ENCODE data around the gene HPD.
A peak's percentile ranks its signal among the peaks of the same experiment; 100 is the strongest.

Gene HPD

DNA sequence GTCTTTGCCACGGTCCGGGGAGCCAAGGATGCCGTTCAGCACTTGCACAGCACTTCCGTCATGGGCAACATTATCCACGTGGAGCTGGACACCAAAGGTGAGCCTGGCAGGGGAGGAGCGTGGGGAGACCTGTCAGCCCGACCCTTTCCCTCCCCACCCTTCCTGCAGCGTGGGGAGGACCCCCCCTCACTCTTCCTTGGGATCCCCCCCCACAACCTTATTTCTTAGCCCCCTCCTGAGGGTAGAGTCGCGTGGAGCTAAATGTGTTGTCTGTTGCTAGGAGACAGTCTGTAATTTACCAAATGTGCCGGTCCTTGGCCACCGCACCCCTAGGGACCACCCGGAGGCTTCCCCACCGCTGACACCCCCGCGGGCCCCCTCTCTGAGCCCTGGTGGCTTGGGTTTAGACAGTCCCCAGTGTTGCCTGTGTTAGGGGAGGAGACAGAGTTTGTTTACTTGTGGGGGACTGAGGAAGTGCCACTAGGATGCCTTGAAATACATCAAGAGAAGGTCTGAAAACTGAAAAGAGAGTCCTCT, 52.6 kb downstream of the HPD start:
- peaks cover 25% of the 10 kb centered on the region for H3K4me1 Mint-ChIP-seq (ENCODE audit: low read depth)
- peaks cover 49% of the 10 kb centered on the region for H3K36me3 Mint-ChIP-seq (ENCODE audit: low read depth)
- H3K4me3 Mint-ChIP-seq, result peak overlapping the region; percentile 98
- peak overlapping the region; percentile 87 for H3K27ac Mint-ChIP-seq
- no peaks in the 10 kb centered on the region for H3K9me3 Mint-ChIP-seq
- no peaks in the 10 kb centered on the region for H3K27me3 Mint-ChIP-seq (ENCODE audit: low read depth)
- no peak for DNase-seq (ENCODE audit: low spot score)

GRCh38 chr12:121805171-121806008, 53.3 kb downstream of the HPD start:
- peak overlapping the region; percentile 97 for H3K27ac Mint-ChIP-seq
- H3K36me3 Mint-ChIP-seq (ENCODE audit: low read depth), result peaks cover 43% of the 10 kb centered on the region
- no peaks in the 10 kb centered on the region for H3K9me3 Mint-ChIP-seq
- DNase-seq (ENCODE audit: low spot score), result no peak
- no peaks in the 10 kb centered on the region for H3K27me3 Mint-ChIP-seq (ENCODE audit: low read depth)
- peak overlapping the region; percentile 98 for H3K4me3 Mint-ChIP-seq
- H3K4me1 Mint-ChIP-seq (ENCODE audit: low read depth), result peaks cover 21% of the 10 kb centered on the region

- H3K9me3 Mint-ChIP-seq, result no peaks in the 10 kb centered on the region
- H3K27me3 Mint-ChIP-seq (ENCODE audit: low read depth), result no peaks in the 10 kb centered on the region
- peak overlapping the region; percentile 98 for H3K4me3 Mint-ChIP-seq
- peaks cover 40% of the 10 kb centered on the region for H3K36me3 Mint-ChIP-seq (ENCODE audit: low read depth)
- H3K4me1 Mint-ChIP-seq (ENCODE audit: low read depth), result peaks cover 19% of the 10 kb centered on the region
- H3K27ac Mint-ChIP-seq, result peak overlapping the region; percentile 97
- DNase-seq (ENCODE audit: low spot score), result no peak
These were observed 54.1 kb downstream of the HPD start for GRCh38 chr12:121804417-121805111.

GRCh38 chr12:121803861-121804416, 54.7 kb downstream of the HPD start, which contains the start of gene SETD1B:
TSS of gene SETD1B (plus strand) at chr12:121804009. CDS start at chr12:121804738, 729 bp downstream.
- Mint-ChIP-seq H3K9me3 (no peaks in the 10 kb centered on the region), H3K4me1 (ENCODE audit: low read depth) (peaks cover 20% of the 10 kb centered on the region), H3K4me3 (peak within 1 kb of the TSS; percentile 98), H3K27me3 (ENCODE audit: low read depth) (no peaks in the 10 kb centered on the region), H3K36me3 (ENCODE audit: low read depth) (peaks cover 37% of the 10 kb centered on the region), H3K27ac (peak within 1 kb of the TSS; percentile 98)
- no peak for DNase-seq (ENCODE audit: low spot score)

DNA sequence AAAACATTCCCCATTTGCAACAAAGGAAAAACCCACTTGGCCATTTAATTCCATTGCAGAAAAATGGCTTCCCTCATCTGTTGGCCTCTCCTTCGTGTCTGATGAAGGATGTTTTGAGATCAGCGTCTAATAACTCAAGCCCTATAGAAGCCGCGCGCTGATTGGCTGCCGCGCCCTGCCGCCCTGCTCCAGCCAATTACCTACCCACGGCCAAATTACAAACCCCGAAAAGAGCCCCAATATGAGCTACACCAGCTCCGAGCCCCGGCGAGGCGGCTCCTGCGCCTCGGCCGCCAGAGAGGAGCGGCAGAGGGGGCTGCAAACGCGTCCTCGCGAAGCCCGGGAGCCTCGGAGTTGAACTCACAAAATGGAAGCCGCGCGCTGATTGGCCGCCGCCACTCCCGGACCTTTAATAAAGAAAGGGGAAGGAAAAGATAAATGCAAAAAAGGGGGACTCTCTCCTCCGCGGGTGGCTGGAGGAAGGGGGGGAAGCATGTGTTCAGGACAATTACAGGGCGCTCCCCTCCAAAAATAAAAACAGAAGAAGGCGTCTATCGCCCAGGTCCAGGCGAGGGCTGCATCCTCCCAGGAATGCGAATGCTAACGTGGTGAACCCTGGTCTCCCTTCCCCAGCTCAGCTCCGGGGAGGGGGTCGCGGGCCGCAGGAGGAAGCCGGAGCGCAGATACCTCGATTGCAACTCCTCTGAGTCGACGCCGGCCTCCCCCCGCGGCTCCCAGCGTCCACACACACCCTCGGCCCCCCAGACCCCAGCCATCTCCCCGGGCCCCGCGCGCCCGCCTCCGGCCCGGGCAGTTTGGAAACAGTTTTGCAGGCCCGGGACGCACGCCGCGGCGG, 55.6 kb downstream of the HPD start:
- Mint-ChIP-seq H3K4me3 (peak overlapping the region; percentile 86), H3K9me3 (no peaks in the 10 kb centered on the region), H3K4me1 (ENCODE audit: low read depth) (peaks cover 27% of the 10 kb centered on the region), H3K27ac (peak overlapping the region; percentile 98), H3K27me3 (ENCODE audit: low read depth) (no peaks in the 10 kb centered on the region), H3K36me3 (ENCODE audit: low read depth) (peaks cover 37% of the 10 kb centered on the region)
- DNase-seq (ENCODE audit: low spot score), result peak; percentile 88

GRCh38 chr12:121802485-121802842, 56.2 kb downstream of the HPD start:
- H3K4me3 Mint-ChIP-seq, result peak overlapping the region; percentile 86
- peak overlapping the region; percentile 98 for H3K27ac Mint-ChIP-seq

GRCh38 chr12:121801595-121802484, 56.8 kb downstream of the HPD start:
- peak overlapping the region; percentile 98 for H3K27ac Mint-ChIP-seq
- DNase-seq (ENCODE audit: low spot score), result no peak
- peak overlapping the region; percentile 86 for H3K4me3 Mint-ChIP-seq
- peaks cover 29% of the 10 kb centered on the region for H3K4me1 Mint-ChIP-seq (ENCODE audit: low read depth)
- no peaks in the 10 kb centered on the region for H3K27me3 Mint-ChIP-seq (ENCODE audit: low read depth)
- H3K36me3 Mint-ChIP-seq (ENCODE audit: low read depth), result peaks cover 39% of the 10 kb centered on the region
- no peaks in the 10 kb centered on the region for H3K9me3 Mint-ChIP-seq

More at GRCh38 chr12:121802485-121802842, 56.2 kb downstream of the HPD start:
- peaks cover 39% of the 10 kb centered on the region for H3K36me3 Mint-ChIP-seq (ENCODE audit: low read depth)
- no peak for DNase-seq (ENCODE audit: low spot score)
- H3K9me3 Mint-ChIP-seq, result no peaks in the 10 kb centered on the region
- H3K27me3 Mint-ChIP-seq (ENCODE audit: low read depth), result no peaks in the 10 kb centered on the region
- H3K4me1 Mint-ChIP-seq (ENCODE audit: low read depth), result peaks cover 27% of the 10 kb centered on the region

GRCh38 chr12:121800694-121801594, 57.7 kb downstream of the HPD start:
- H3K4me3 Mint-ChIP-seq, result peak overlapping the region; percentile 86
- H3K27ac Mint-ChIP-seq, result peak overlapping the region; percentile 98
- no peaks in the 10 kb centered on the region for H3K9me3 Mint-ChIP-seq
- peaks cover 33% of the 10 kb centered on the region for H3K36me3 Mint-ChIP-seq (ENCODE audit: low read depth)
- H3K4me1 Mint-ChIP-seq (ENCODE audit: low read depth), result peaks cover 23% of the 10 kb centered on the region
- no peaks in the 10 kb centered on the region for H3K27me3 Mint-ChIP-seq (ENCODE audit: low read depth)
- peak; percentile 73 for DNase-seq (ENCODE audit: low spot score)

DNA sequence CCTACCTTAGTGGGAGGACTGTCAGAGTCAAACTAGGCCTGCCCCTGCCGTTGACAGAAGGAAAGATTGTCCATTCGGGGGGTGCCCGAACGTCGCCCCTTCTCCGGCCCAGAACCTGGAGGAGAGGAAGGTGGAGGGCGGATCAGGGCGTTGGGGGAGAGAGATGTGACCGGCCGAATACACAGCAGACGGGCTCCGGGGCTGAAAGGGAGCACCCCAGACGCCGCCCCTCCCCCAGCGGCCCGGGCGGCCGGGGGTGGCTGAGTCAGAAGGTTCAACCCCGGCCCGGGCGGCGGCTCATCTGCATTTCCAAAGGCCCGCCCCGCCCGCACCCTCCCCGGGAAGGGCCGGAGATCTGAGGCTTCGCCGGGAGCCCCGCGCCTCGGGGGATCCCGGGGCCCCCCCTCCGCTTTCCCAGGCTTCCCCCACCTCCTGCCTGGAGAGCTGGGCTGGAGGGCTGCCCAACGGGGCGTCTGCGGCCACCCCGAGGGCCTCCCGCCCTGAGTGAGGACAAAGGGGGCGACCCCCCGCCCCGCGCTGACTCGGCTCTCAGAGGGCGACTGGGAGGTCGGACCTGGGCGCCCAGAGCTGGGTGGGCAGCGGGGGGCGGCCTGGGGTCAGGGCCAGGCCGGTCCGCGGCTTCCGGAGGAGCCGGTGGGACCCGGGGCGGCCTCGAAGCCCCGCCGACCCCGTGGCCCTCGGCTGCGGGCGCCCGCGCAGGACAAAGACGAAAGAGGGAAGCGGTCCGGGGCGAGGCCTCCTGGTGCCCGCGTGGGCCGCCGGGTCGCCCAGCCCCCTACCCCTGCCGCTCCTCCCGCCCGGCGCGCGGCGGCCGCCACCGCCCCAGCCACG, 58.6 kb downstream of the HPD start:
- peaks cover 28% of the 10 kb centered on the region for H3K4me1 Mint-ChIP-seq (ENCODE audit: low read depth)
- peak overlapping the region; percentile 93 for H3K27ac Mint-ChIP-seq
- H3K27me3 Mint-ChIP-seq (ENCODE audit: low read depth), result no peaks in the 10 kb centered on the region
- peaks cover 29% of the 10 kb centered on the region for H3K36me3 Mint-ChIP-seq (ENCODE audit: low read depth)
- peak overlapping the region; percentile 88 for H3K4me3 Mint-ChIP-seq
- H3K9me3 Mint-ChIP-seq, result no peaks in the 10 kb centered on the region
- DNase-seq (ENCODE audit: low spot score), result peak; percentile 84

DNA sequence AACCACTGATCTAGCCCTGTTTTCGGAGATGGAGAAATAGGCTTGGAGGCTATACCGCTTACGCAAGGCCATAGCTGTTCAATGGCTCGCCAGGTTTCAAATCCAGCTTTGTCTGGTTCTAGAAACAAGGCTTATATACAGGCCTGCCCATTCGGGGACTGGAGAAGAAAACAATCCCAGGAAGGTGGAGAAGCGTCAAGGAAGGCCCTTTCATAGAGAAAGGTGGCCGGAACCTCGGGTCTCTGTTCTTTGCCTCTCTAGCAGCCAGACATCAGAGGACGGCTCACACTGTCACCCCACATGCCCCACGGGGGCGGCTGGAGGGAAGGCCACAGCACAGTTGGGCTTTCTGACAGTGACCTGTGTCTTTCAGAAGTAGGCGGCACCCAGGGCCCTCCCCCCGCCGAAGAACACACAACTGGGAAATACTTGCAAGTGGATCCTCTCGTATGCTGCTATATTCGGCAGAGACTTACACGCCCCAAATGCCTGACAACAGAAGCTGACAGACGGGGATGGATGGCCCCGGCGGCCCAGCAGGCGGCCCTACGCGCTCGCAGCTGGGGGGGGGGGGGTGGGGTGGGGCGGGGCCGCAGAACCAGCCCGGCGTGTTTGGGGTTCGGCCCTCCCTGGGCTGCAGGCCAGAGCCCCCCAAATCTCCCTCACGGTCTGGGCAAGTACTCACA, 59.4 kb downstream of the HPD start:
- Mint-ChIP-seq H3K4me3 (peak overlapping the region; percentile 88), H3K36me3 (ENCODE audit: low read depth) (peaks cover 29% of the 10 kb centered on the region), H3K4me1 (ENCODE audit: low read depth) (peaks cover 35% of the 10 kb centered on the region), H3K27me3 (ENCODE audit: low read depth) (no peaks in the 10 kb centered on the region), H3K9me3 (no peaks in the 10 kb centered on the region), H3K27ac (peak overlapping the region; percentile 93)
- peak; percentile 75 for DNase-seq (ENCODE audit: low spot score)

- Mint-ChIP-seq H3K4me1 (ENCODE audit: low read depth) (peaks cover 36% of the 10 kb centered on the region), H3K36me3 (ENCODE audit: low read depth) (peaks cover 29% of the 10 kb centered on the region), H3K4me3 (peak overlapping the region; percentile 88), H3K9me3 (no peaks in the 10 kb centered on the region), H3K27me3 (ENCODE audit: low read depth) (no peaks in the 10 kb centered on the region), H3K27ac (peak overlapping the region; percentile 84)
- DNase-seq (ENCODE audit: low spot score), result no peak
These were observed 59.9 kb downstream of the HPD start for GRCh38 chr12:121798787-121799155.
